SW480 (cell line): ENCODE data around the gene ARL16.
A peak's percentile ranks its signal among the peaks of the same experiment; 100 is the strongest.

Experiments
- DNase-seq: peaks from one replicate; pipeline ENCODE4 v3.0.0-alpha.2; 2016; ENCODE audit warnings: low spot score

Gene ARL16

DNA sequence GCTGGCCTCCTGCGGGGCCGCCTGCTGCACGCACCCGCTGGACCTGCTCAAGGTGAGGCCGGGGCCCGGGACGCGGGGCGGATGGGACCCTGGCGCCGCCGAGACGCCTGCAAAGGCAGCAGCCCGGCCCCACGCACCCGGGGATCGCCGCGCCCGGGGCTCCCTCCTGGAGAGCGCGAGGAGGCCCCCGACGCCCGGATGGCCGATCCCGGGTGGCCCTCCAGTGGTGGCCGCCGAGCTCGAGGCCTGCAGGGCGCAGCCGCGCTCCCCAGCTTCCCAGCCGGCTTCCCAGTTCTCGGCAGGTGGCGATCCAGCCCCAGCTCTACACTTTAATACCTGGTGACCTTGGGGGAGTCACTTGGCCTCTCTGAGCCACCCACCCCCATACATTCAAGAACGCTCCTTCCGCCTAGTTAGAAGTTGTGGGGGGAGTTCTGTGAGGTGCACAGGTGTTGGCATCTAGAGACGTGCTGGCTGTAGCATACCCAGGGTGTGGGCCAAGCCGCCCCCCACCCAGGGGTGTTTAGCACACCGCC, 28.9 kb upstream of the ARL16 start:
- DNase-seq, result peak; percentile 63

DNA sequence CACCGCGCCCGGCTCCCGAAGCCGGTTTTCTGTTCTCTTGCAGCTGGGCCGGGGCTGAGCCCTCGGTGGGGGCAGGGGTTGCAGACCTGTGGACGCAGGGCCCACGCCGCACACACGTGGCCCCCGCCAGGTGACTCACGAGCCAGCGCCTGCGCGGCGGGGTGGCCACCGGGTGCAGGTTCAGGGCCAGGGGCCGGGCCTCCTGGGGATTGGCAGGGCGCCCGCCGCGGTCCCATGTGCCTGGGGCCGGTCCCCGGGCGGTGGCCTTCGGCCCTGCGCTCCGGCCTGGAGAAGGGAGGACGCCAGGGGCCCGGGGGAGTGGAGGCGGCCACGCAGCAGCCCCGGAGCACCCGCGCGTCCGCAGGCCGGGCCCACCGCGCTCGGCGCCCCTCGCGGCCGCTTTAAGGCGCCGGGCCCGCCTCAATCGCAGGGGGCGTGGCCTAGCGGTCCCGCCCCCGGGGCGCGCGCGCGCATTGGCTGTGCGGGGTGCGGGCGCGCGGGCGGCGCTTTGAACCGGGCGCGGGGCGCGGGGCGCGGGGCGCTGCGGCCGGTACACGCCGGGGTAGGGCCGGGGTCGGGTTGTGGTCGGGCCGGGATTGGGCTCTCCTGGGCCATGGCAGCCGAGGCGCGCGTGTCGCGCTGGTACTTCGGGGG, 28.3 kb upstream of the ARL16 start, which contains the start of gene SLC25A10:
SLC25A10 (plus strand) TSS at position 471 of the 654 bp plus-strand sequence; CDS start at position 614, 143 bp downstream.
- peak; percentile 90 for DNase-seq

DNA sequence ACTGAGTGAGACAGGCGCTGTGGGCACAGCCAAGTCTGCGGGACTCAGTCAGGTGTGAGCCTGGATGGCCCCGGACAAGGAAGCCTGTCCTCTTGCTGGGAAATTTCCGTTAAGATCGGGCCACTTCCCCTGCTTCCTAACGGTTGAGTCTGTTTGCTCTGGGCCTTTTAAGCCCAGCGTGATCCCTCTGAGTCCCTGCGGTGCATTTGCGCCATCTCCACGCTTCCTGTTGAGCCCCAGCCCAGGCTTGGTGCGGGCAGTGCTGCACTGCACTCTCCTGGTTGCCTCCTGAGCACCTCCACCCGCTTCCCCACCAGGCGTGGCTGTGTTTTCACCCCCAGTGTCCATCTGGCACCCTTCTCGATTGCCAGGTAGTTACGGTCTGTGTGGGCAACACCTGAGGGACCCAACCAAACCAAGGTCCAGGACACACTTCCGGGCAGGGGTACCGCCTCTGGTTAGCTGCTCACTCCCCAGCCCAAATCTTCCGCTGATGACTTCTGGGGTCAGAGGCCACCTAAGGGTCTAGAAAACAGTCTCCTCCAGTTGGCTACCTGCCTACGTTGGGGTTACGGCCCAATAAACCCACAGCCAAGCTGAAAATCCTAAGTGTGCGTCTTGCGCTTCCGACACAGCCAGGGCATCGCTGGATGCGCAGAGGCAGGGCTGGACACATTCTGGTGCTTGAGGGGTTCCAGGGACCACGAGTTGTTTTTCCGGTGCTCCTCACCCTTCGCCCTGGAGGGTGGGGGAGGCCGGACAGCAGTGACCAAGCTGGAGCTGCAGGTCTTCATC, 27.1 kb upstream of the ARL16 start:
- DNase-seq, result no peak

DNA sequence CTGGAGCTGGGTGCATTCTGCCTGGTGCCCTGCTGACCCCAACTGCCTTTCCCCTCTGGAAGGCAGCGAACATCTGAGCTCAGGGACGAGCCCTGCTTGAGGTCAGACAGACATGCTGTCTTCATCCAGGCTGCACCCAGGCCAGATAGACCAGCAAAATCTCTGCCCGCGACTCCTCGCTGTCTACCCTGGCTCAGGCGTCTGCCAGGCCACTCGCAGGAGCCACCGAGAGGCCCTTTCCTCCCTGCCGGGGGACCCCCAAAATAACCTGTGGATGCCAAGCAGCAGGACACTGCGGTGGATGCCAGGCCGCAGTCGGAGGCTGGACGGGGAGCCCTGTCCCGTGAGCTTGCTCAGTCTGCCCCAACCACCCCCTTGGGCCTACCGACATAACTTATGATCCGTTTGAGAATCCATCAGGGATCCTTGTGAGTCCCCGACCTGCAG, 25.2 kb upstream of the ARL16 start:
- no peak for DNase-seq

DNA sequence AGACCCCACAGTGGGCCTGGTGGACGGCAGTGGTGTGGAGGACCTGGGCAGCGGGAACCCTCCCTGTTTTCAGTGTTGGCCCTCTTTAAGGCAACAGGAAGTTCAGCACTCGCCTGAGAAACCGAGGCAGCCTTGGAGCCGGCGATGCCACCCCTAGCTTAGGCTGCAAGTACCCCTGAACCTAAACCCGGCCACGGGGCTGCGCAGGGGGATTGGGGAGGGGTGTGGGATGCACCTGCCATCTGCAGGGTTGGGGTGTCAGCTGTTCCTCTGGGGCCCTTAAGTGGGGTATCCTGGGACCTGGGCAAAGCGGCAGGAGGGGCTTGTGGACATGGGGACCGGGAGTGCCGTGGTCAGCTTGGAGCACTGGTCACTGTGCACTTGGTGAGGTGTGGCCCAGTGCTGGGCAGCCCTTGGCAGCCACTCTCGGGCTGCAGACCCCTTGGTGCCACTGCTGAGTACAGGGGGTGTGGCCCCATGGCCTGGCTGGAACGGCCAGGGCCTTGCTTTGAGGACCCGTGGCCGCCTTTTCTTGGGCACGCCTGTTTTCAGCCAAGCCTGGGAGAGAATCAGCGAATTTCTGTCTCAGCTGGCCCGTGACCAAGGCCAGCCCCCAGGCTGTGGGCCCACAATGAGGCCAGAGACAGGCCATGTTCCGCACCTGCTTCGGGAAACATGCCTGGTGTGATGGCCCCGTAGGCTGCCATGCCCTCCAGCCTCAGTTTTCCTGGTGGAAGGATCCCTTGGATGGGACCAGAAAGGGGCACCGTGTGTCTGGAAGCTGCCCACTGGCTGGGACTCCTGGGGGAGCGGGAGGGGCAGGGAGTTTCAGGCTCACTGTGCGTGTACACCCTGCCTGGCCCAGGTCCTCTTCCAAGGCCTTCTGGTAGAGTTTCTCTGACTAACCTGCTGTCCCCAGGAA, 24.4 kb upstream of the ARL16 start:
- no peak for DNase-seq

DNA sequence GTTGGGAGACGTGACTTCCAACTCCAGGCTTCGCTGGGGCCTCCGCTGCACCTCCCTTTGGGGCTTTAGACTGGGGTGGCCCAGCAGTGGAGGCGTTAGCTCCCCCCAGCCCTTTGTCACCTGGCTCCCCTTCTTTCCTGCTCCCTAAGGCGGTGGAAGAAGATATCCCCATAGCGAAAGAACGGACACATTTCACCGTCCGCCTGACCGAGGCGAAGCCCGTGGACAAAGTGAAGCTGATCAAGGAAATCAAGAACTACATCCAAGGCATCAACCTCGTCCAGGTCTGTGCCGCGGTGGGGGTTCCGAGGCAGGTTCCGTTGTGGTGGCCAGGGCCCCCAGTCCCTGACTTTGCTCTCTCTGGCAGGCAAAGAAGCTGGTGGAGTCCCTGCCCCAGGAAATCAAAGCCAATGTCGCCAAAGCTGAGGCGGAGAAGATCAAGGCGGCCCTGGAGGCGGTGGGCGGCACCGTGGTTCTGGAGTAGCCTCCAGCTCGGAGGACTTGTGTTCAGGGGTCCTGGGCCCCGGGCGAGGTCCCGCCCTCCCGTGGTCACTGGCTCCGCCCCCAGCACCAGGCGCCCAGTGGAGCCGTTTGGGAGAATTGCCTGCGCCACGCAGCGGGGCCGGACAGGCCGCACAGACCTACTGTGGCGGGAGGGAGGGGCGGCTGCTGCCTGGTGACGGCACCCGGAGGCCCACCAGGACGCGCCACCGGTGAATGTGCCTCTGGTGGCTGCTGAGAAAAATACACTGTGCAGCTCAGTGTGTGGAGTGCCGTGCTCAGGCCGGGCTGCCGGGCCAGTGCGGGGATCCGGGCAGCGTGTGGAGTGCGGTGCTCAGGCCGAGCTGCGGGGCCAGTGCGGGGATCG, 23.4 kb upstream of the ARL16 start:
- no peak for DNase-seq

DNA sequence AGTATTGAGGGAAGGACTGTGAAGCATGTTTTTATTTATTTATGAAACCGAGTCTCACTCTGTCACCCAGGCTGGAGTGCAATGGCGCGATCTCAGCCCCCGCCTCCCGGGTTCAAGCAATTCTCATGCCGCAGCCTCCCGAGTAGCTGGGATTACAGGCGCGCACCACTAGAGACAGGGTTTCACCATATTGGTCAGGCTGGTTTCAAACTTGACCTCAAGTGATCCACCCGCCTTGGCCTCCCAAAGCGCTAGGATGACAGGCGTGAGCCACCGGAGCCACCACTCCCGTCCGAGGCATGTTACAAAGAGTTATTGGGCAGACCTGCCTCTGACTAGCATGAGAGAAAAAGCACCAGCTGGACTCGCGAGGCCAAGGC, 22.6 kb upstream of the ARL16 start:
- DNase-seq, result no peak

DNA sequence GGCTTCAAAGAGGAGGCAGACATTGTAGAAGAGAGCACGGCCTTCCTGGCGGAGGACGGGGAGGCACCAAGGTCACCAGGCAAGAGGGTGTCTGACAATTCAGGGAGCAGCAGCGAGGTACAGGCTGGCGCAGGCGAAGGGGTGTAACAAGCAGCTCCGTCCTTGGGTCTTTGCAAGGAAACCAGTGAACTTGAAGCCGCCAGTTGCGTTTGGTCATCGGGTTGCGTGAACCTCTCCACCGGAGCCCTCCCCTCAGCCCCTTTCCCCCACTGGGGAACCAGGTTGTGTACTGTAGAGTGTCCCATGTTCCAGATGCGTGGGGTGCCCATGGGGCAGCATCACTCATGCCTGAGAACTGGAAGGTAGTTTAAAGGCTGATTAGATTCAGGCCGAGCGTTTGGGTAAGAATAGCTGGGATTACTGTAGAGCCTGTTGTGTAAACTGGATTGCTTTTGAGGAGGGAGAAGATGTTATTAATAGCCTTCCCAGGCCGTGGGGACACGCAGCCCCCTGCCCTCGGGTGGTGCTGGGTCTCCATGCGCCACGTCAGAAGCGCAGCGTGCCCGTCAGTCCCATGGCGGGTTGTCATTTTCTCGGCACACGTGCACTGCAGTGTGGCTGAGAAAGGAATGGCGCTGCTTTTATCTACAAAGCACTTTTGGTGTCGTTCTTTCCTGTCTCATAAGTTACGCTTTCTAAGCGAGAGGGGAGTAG, 22.1 kb upstream of the ARL16 start:
- no peak for DNase-seq

DNA sequence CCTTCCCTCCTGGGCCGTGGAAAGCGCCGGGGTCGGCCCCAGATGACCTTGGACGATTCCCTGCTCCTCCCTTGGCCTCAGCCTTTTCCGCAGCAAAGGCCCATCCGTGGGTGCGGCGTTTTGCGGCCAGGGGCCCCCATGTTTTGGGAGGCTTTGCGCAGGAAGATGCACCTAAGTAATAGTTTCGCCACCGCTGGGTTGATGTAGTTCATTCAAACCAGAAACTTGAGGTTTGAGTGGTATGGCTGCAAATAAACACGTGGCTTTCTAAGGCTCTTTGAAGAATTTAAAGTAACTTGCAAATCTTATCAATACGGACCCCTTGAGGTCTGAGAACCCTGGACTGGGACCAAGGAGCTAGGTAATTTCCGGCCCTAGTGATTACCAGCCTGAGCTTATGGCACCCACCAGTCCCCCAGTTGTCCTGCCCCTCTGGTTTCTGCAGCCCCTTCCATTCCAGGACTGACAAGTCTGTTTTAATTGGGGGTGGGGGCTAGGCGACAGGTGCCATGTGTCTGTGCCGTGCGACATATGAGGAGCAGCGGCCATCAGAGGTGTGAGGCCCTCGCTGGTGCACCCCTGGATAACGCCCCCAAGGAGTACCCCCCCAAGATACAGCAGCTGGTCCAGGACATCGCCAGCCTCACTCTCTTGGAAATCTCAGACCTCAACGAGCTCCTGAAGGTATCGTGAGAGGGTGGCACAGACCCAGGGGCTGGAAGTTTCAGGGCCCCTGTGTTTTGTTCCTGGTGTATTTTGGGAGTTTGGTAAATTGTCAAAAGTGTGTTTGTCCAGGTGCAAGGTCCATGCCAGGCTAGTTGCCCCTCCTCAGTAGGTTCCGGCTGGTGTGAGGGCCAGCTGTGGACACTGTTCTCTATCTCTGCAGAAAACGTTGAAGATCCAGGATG, 20.4 kb upstream of the ARL16 start:
- DNase-seq, result no peak

DNA sequence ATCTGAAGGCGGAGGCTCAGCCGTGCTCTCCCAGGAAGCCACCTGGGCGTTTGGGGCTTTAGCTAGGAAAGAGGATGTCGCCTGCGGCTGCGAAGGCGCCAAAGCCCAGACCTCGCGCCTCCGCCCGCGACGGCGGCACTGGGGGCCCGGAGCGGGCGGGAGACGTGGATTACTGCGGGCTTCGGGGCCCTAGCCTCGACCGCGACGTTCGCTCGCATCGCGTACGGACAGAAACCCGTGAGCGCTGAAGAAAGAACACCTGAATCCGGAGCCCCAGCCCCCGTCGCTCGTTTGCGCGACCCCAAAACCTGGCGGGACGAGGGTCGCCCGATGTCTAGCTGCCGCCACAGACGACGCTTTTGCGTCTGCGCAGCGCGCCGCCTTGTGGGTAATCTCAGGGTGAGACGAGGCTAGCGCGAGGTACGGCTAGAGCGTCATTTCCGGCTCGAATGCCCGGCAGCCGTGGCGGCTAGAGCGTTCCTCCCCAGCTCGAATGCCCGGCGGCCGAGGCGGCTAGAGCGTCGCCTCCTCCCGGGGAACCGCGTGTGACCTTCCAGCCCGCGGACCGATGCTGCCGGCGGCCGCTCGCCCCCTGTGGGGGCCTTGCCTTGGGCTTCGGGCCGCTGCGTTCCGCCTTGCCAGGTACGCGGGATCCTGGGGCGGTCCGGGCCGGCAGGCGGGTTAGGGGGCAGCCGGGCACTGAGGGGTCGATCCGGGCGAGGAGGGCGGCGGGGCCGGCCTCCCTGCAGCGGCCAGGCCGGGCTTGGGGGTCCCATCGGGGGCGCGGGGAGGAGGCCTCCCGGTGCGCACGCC, 19.5 kb upstream of the ARL16 start, which contains the start of gene MRPL12:
MRPL12 (plus strand) TSS at position 434 of the 813 bp plus-strand sequence; CDS start at position 569, 135 bp downstream.
- DNase-seq, result peak; percentile 92

DNA sequence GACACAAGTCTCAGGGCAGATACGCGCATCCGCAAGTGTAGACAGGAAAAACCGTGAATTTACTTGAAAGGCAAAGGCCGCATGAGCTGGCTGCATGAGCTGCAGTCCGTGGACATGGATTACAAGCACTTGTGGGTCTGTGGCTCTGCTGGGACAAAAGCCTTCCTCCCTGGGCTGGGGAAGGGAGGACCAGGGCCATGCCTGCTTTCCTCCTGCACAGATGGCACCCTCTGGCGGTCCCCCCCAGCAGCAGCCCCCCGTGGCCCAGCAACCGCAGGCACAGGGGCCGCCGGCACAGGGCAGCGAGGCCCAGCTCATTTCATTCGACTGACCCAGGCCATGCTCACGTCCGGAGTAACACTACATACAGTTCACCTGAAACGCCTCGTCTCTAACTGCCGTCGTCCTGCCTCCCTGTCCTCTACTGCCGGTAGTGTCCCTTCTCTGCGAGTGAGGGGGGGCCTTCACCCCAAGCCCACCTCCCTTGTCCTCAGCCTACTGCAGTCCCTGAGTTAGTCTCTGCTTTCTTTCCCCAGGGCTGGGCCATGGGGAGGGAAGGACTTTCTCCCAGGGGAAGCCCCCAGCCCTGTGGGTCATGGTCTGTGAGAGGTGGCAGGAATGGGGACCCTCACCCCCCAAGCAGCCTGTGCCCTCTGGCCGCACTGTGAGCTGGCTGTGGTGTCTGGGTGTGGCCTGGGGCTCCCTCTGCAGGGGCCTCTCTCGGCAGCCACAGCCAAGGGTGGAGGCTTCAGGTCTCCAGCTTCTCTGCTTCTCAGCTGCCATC, 17.9 kb upstream of the ARL16 start:
- no peak for DNase-seq

DNA sequence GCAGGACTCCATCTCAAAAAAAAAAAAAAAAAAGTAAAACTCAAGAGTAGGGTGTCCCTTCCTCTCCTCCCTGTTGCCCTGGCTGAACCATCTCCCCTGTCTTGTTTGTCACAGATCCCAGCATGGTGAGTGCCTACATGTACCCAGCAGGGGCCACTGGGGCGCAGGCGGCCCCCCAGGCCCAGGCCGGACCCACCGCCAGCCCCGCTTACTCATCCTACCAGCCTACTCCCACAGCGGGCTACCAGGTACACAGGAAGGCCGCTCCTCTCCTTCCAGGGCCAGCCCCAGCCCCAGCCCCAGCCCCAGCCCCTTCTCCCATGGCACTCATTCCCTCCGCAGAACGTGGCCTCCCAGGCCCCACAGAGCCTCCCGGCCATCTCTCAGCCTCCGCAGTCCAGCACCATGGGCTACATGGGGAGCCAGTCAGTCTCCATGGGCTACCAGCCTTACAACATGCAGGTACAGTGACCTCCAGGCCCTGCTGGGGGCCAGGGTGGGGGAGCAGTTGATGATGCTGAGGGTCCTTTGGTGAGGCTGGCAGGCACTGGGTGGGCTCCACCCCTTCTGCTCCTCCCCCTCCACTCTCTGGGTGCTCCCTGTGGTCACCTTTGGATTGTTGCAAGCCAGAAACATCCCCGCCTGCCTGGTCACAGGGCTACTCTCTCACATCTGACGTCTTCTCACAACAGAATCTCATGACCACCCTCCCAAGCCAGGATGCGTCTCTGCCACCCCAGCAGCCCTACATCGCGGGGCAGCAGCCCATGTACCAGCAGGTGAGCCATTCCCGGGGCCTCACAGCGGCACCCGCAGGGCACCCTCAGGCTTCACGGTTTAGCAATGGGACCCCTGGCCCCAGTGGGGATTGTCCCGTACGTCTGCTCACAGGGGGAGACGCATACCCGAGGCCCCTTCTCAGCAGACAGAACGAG, 17.0 kb upstream of the ARL16 start:
- no peak for DNase-seq

DNA sequence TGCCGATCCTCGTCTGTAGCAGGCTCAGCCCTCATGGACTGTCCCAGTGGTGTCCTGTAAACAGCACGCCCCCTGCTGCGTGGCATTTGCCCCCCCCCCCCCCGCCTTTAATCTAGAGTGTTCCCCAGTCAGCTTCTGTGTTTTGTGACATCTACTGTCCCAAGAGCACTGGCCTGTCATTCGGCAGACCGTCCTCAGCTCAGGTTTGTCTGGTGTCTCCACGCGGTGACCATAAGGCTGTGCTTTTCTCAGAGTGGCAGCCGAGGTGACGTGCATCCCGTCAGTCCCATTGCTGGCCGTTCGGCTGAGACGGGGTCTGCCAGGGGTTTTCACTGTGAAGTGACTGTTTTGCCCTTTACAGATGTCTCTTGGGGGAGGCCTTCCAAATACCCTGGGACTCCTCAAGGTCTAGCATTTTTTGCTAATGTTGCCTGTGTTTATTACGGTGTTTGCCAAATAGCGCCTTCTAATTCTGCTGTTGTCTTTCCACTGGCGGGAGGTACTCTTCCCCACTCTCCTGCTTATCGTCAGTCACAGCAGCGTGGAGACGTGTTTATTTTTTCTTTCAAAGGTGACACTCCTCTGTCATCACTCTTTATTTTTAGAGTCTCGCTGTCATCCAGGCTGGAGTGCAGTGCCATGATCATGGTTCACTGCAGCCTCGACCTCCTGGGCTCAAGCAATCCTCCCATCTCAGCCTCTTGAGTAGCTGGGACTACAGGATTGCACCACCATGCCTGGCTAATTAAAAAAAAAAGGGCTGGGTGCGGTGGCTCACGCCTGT, 13.9 kb upstream of the ARL16 start:
- no peak for DNase-seq

DNA sequence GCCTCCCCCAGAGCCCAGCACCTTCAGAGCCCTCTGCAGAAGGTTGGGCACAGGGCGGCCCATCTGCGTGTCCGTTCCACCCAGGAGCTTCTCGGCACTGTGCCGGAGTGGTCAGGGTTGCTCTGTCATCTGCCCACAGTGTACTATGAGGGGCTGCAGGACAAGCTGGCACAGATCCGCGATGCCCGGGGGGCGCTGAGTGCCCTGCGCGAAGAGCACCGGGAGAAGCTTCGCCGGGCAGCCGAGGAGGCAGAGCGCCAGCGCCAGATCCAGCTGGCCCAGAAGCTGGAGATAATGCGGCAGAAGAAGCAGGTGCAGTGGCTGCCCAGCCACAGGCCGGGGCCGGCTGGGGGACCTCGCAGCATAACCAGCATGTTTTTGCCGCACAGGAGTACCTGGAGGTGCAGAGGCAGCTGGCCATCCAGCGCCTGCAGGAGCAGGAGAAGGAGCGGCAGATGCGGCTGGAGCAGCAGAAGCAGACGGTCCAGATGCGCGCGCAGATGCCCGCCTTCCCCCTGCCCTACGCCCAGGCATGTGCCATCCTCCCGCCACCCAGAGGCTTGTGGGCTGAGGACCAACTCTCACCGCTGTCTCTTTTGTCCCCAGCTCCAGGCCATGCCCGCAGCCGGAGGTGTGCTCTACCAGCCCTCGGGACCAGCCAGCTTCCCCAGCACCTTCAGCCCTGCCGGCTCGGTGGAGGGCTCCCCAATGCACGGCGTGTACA, 12.8 kb upstream of the ARL16 start:
- DNase-seq, result no peak

DNA sequence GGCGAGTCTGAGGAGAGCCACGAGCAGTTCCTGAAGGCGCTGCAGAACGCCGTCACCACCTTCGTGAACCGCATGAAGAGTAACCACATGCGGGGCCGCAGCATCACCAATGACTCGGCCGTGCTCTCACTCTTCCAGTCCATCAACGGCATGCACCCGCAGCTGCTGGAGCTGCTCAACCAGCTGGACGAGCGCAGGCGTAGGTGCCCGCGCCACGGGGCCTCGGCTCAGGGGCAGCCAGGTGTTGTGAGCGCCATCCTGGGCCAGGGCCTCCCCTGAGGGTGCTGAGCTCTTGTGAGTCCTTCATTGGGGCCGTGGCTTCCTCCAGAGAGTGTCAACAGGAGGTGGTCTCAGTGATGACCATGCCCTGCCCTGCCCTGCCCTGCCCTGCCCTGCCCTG, 12.2 kb upstream of the ARL16 start:
- DNase-seq, result no peak
